GM12878 (cell line): ENCODE results near the gene VAMP3.

Experiments
- ESRRA ChIP-seq: IDR thresholded peaks from 2 replicates; pipeline ENCODE4 v1.6.1; 2012; ENCODE audit warnings: mild to moderate bottlenecking, low read length, improper control_type of control experiment
- JUNB ChIP-seq: IDR thresholded peaks from 2 replicates; pipeline ENCODE4 v1.6.1; 2016; ENCODE audit warnings: antibody characterized with exemption, mild to moderate bottlenecking
- NRF1 ChIP-seq: conservative IDR thresholded peaks from 2 replicates; pipeline ENCODE4 v1.6.1; 2011; ENCODE audit warnings: mild to moderate bottlenecking, low read depth, low read length, improper control_type of control experiment
- POLR2AphosphoS5 ChIP-seq: IDR thresholded peaks from 2 replicates; pipeline ENCODE4 v1.6.1; 2011; ENCODE audit warnings: mild to moderate bottlenecking, low read length, inconsistent platforms
- TCF12 ChIP-seq: IDR thresholded peaks from 2 replicates; pipeline ENCODE4 v1.6.1; 2011; ENCODE audit warnings: low read depth, mild to moderate bottlenecking, low read length
- TF ChIP-seq, protein P1 (sequence below): IDR thresholded peaks from 2 replicates; pipeline ENCODE4 v1.6.1; 2011; ENCODE audit warnings: low read depth, low read length, improper control_type of control experiment, borderline replicate concordance

DNA sequence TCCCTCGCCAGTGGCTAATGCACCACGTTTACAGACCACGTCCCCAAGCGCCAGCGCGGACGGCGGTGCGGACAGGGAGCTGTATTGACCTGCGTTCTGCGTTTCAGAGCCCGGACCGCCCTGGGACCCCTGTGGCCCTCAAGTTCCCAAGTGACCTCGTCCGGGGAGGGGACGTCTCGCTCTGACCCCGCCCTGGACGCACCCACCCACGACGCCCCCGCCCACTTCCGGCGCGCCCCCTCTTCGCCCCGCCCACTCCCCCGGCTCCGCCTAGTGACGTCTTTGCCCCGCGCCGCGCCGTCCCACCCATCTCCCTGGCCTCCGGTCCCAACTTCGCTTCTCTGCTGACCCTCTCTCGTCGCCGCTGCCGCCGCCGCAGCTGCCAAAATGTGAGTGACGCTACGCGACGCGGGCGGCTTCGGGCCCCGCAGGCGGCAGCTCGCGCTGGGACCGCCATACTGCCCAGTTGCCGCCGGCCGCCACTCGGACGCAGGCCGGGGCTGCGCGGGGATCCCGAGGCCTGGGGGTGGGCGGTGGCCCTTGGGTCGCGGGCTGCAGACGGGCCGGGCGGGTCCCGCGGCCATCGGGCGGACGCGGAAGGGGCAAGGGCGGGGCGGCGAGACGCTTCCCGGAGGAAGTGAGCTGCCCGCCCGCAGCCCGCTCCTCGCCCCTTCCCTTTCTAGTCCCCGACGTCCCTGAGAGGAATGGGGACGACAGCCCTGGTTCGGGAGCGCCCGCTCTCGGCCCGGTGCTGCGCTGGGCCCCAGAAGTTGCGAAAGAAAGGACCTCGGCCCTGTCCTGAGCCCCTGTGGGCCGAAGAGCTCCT, at the start of gene VAMP3:
- TF ChIP-seq POLR2AphosphoS5 (no peak), NRF1 (no peak), JUNB (no peak), ESRRA (no peak), TCF12 (no peak)
- TF ChIP-seq, protein P1, sequence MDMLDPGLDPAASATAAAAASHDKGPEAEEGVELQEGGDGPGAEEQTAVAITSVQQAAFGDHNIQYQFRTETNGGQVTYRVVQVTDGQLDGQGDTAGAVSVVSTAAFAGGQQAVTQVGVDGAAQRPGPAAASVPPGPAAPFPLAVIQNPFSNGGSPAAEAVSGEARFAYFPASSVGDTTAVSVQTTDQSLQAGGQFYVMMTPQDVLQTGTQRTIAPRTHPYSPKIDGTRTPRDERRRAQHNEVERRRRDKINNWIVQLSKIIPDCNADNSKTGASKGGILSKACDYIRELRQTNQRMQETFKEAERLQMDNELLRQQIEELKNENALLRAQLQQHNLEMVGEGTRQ, result no peak
